K562 (cell line): ENCODE data around the gene KRT36. TPM values are rescaled to one million over a fixed set of nuclear protein-coding genes. Genes with fewer than 3 reads are reported as not detected.

Experiments used
- ATAC-seq: fragments of 200-7000 bp; cut with Tn5 transposase; 3 replicates; pipeline ENCODE4 v1.9.1; 2020; ENCODE audit warnings: moderate library complexity
- BruUV-seq: library from RNA; stranded (reverse); fragments of 400-500 nt; replicated peaks from 2 replicates; lab custom pipeline; 2021; lab: Mats Ljungman, UMichigan
- CTCF ChIA-PET: fragments of 300-600 bp; formaldehyde crosslinking; extraction: SDS; loops from one replicate; lab custom pipeline; 2021; ENCODE audit warnings: low intra/inter-chr PET ratio; lab: Yijun Ruan, JAX
- POLR2A ChIA-PET: fragments of 300-600, 350-650 bp; sonication (Branson Sonifier 250); formaldehyde crosslinking; extraction: SDS; loops from one replicate; lab custom pipeline; 2021; ENCODE audit warnings: antibody characterized with exemption, inconsistent platforms; lab: Yijun Ruan, JAX
- DNase-seq, 4 experiments: peaks; one replicate each; pipeline versions ENCODE4 v3.0.0 to v3.0.0-alpha.2; 2011 to 2018; ENCODE audit warnings: low spot score in 3 of 4, mixed read lengths in 3 of 4; ENCODE audit errors: extremely low read depth in 1 of 4
- FAIRE-seq: peaks from 2 replicates; lab custom pipeline; 2011; peaks lifted over from hg19 to GRCh38; lab: Jason Lieb, UNC
- H2AFZ ChIP-seq: 2 replicates; pipeline ENCODE4 v1.6.0; 2011; ENCODE audit warnings: low read depth, low read length, control low read depth, inconsistent platforms
- H3K27ac ChIP-seq: fragments of 200-600 bp; 3 replicates; pipeline ENCODE4 v1.8.0; 2011; ENCODE audit warnings: low read depth, mild to moderate bottlenecking, control low read depth, inconsistent platforms, low read length, moderate library complexity, mixed read lengths; ENCODE audit errors: extremely low read depth
- H3K27me3 ChIP-seq, 2 experiments: fragments of 300-600 bp in 1 of 2; 2 replicates in 1 of 2; 3 replicates in 1 of 2; pipeline versions ENCODE4 v1.6.0 to v1.8.0; 2011; ENCODE audit warnings: inconsistent platforms in 2 of 2, low read length in 2 of 2, mild to moderate bottlenecking in 1 of 2, mixed read lengths in 1 of 2, moderate library complexity in 1 of 2; ENCODE audit not compliant: control insufficient read depth in 2 of 2, insufficient read depth in 2 of 2
- H3K36me3 ChIP-seq: fragments of 300-600 bp; 3 replicates; pipeline ENCODE4 v1.8.0; 2011; ENCODE audit warnings: mild to moderate bottlenecking, low read length, inconsistent platforms; ENCODE audit not compliant: control insufficient read depth, insufficient read depth
- H3K4me1 ChIP-seq, 2 experiments: fragments of 200-600 bp in 1 of 2; replicated peaks in 1 of 2; 2 replicates in 1 of 2; 3 replicates in 1 of 2; pipeline versions ENCODE4 v1.5.1 to v1.8.0; 2011; ENCODE audit warnings: inconsistent platforms in 2 of 2, low read length in 2 of 2, mild to moderate bottlenecking in 1 of 2, mixed read lengths in 1 of 2, moderate library complexity in 1 of 2; ENCODE audit not compliant: control insufficient read depth in 2 of 2, insufficient read depth in 2 of 2
- H3K4me2 ChIP-seq: 2 replicates; pipeline ENCODE4 v1.6.1; 2011; ENCODE audit warnings: low read length, control low read depth, inconsistent platforms, mixed read lengths; ENCODE audit not compliant: insufficient read depth
- H3K4me3 ChIP-seq: fragments of 200-600 bp; sonication (generic), shearing (Covaris generic); 2 replicates; pipeline ENCODE4 v1.5.1; 2016; ENCODE audit warnings: control low read depth, inconsistent platforms
- H3K79me2 ChIP-seq: fragments of 200-600 bp; 3 replicates; pipeline ENCODE4 v1.8.0; 2011; ENCODE audit warnings: low read length, inconsistent platforms; ENCODE audit not compliant: control insufficient read depth, insufficient read depth
- H3K9ac ChIP-seq, 2 experiments: 2 replicates each; pipeline versions ENCODE4 v1.6.0 to v1.6.1; 2011; ENCODE audit warnings: low read depth in 2 of 2, low read length in 2 of 2, control low read depth in 1 of 2, inconsistent platforms in 1 of 2, mild to moderate bottlenecking in 1 of 2, mixed read lengths in 1 of 2; ENCODE audit not compliant: insufficient read depth in 1 of 2
- H3K9me1 ChIP-seq: one replicate; pipeline ENCODE4 v1.6.0; 2011; ENCODE audit warnings: inconsistent platforms, mild to moderate bottlenecking, low read length, moderate library complexity; ENCODE audit not compliant: control insufficient read depth, insufficient read depth
- H3K9me3 ChIP-seq: replicated peaks from 2 replicates; pipeline ENCODE4 v1.5.1; 2011; ENCODE audit warnings: low read depth, low read length, inconsistent platforms; ENCODE audit not compliant: control insufficient read depth, insufficient read depth
- H4K20me1 ChIP-seq: replicated peaks from 2 replicates; pipeline ENCODE4 v1.6.1; 2011; ENCODE audit warnings: low read length, inconsistent platforms, mixed read lengths; ENCODE audit not compliant: control insufficient read depth, insufficient read depth
- WGBS: fragments of 100-300 bp; shearing (Covaris generic); methylation state at CpG from one replicate; pipeline ENCODE4 v1.1.6; 2016; ENCODE audit warnings: low coverage, mixed read lengths; ENCODE audit not compliant: insufficient coverage; ENCODE audit errors: missing lambda C conversion rate; 5-methylcytosine and 5-hydroxymethylcytosine counted together
- in situ Hi-C: fragments of 300-500 bp; cut with MboI; formaldehyde crosslinking; loops from 4 replicates; pipeline ENCODE4 v1.15.0; 2018; ENCODE audit warnings: inconsistent platforms, mixed read lengths
- intact Hi-C: fragments of 100-400 bp; cut with micrococcal nuclease; formaldehyde crosslinking; loops from 2 replicates; pipeline ENCODE4 v1.14.2; 2022
- polyA plus RNA-seq, 8 experiments: library from polyadenylated mRNA; depleted of rRNA in 4 of 8; stranded (reverse) in 5 of 8; unstranded in 3 of 8; fragments of >200 nt; fragmentation: Nextera tagmentation in 2 of 8; fragmentation: Illumina TruSeq in 1 of 8; extraction: Ambion mirVana in 2 of 8; extraction: Trizol in 1 of 8; gene quantifications; 2 replicates each; pipeline versions ENCODE4 v1.2.1 to v1.2.3, GENCODE V29; 2011 to 2014; ENCODE audit warnings: inconsistent platforms in 1 of 8, missing spikeins in 1 of 8
- total RNA-seq, 7 experiments: library from RNA; depleted of rRNA in 6 of 7; stranded (reverse); fragments of >200 nt in 6 of 7; fragmentation: Illumina TruSeq in 2 of 7; extraction: Trizol in 2 of 7; gene quantifications; 2 replicates each; pipeline versions ENCODE4 v1.2.1 to v1.2.3, GENCODE V29; 2011 to 2021; ENCODE audit warnings: low replicate concordance in 1 of 7
- TF ChIP-seq, protein P1 (sequence below): fragments of 250-450 bp; sonication (Bioruptor Pico); IDR thresholded peaks from 2 replicates; pipeline ENCODE4 v1.5.0; 2021
- TF ChIP-seq, protein P2 (sequence below), 2 experiments: fragments of 450-650 bp in 1 of 2; sonication (generic) in 1 of 2; formaldehyde crosslinking in 1 of 2; IDR thresholded peaks in 1 of 2; conservative IDR thresholded peaks in 1 of 2; 2 replicates each; pipeline versions ENCODE4 v1.6.1 to v1.8.1; 2016 to 2023; ENCODE audit warnings: mild to moderate bottlenecking in 2 of 2, moderate library complexity in 2 of 2, inconsistent platforms in 1 of 2, missing genetic modification reagents in 1 of 2

The KRT36 gene
- total and polyA plus RNA-seq, 9 of the 15 experiments (the other 6 are each of a cell fraction or from before 2014, with no cell fraction given): 0.04 TPM; not detected in 8

DNA sequence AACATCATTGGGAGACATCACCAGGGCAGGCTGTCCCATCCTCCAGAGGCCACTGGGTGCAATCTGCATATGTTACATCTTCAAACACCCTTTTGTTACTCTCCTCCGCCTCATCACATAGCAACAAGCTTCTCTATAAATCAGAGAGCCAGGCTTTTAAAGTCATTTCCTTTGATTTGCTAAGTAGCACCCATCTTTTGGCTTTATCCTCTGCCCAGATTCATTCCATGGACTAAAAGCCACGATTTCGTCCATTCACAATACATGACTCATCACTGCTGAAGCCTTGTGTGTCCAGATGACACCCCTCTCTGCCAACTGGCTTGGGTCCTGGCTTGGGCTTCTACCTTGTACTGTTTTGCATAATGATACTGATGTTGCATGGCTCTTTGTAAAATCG lies 47.0 kb downstream of the KRT36 start:
- no peak overlapping the region for H2AFZ ChIP-seq
- H4K20me1 ChIP-seq: no peaks in the 10 kb centered on the region
- TF ChIP-seq, protein P1, sequence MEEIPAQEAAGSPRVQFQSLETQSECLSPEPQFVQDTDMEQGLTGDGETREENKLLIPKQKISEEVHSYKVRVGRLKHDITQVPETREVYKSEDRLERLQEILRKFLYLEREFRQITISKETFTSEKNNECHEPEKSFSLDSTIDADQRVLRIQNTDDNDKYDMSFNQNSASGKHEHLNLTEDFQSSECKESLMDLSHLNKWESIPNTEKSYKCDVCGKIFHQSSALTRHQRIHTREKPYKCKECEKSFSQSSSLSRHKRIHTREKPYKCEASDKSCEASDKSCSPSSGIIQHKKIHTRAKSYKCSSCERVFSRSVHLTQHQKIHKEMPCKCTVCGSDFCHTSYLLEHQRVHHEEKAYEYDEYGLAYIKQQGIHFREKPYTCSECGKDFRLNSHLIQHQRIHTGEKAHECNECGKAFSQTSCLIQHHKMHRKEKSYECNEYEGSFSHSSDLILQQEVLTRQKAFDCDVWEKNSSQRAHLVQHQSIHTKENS (CRISPR knock-in tag): no peak
- TF ChIP-seq, protein P2, sequence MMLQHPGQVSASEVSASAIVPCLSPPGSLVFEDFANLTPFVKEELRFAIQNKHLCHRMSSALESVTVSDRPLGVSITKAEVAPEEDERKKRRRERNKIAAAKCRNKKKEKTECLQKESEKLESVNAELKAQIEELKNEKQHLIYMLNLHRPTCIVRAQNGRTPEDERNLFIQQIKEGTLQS (IDR thresholded peaks at IDR 0.05): 0 out of 2 replicates have a peak, but pooled peaks have one; percentile 15
- TF ChIP-seq, protein P2 (CRISPR knock-in tag; conservative IDR thresholded peaks at IDR 0.05): no peak
- H3K4me1 ChIP-seq: no peaks in the 10 kb centered on the region
- no peak overlapping the region for H3K9ac ChIP-seq
- ChIA-PET CTCF (no interaction called here), POLR2A (no interaction called here)
- intact Hi-C loops (no loop called here), in situ Hi-C loops (no loop called here)
- no peaks in the 10 kb centered on the region for H3K9me3 ChIP-seq
- H3K4me2 ChIP-seq: no peak overlapping the region
- WGBS: 0% methylated on average over 4 of the region's 4 CpGs
- no peaks in the 10 kb centered on the region for H3K9me1 ChIP-seq
- FAIRE-seq (no peak), DNase-seq (no peak), ATAC-seq (no peak)
- BruUV-seq: no TSS peak
- H3K27me3 ChIP-seq: peaks cover 4 to 36% of the 10 kb centered on the region in 2 experiments; a peak in 4 of 5 replicates
- H3K4me3 ChIP-seq: no peak overlapping the region
- H3K79me2 ChIP-seq: no peaks in the 10 kb centered on the region; the same call in 2 of the 3 replicates
- no peak overlapping the region for H3K27ac ChIP-seq
- no peaks in the 10 kb centered on the region for H3K36me3 ChIP-seq
